Loucy (cell line): ENCODE data around the gene TRIOBP.

Experiments
- H2AFZ ChIP-seq: fragments of 200-600 bp; sonication (generic); 2 replicates; pipeline ENCODE4 v1.6.0; 2016; ENCODE audit warnings: antibody characterized with exemption, mild to moderate bottlenecking, low read length, moderate library complexity
- H3F3A ChIP-seq: fragments of 200-600 bp; 2 replicates; pipeline ENCODE4 v1.6.0; 2016; ENCODE audit warnings: antibody characterized with exemption, low read depth, mild to moderate bottlenecking
- H3K27me3 ChIP-seq: fragments of 200-600 bp; sonication (generic); 2 replicates; pipeline ENCODE4 v1.6.1; 2014; ENCODE audit warnings: low read length, mild to moderate bottlenecking; ENCODE audit not compliant: insufficient read depth, poor library complexity, severe bottlenecking
- H3K36me3 ChIP-seq: fragments of 200-600 bp; sonication (generic); 2 replicates; pipeline ENCODE4 v1.6.1; 2016; ENCODE audit warnings: low read length; ENCODE audit not compliant: insufficient read depth
- H3K4me1 ChIP-seq: fragments of 200-600 bp; sonication (generic); 2 replicates; pipeline ENCODE4 v1.5.1; 2014; ENCODE audit warnings: low read length, mild to moderate bottlenecking; ENCODE audit not compliant: insufficient read depth, poor library complexity, severe bottlenecking
- H3K4me2 ChIP-seq: fragments of 200-600 bp; sonication (generic); 2 replicates; pipeline ENCODE4 v1.6.0; 2014; ENCODE audit warnings: antibody characterized with exemption, low read length, low read depth, mild to moderate bottlenecking; ENCODE audit not compliant: poor library complexity, severe bottlenecking
- H3K4me3 ChIP-seq: fragments of 200-600 bp; sonication (generic); 2 replicates; pipeline ENCODE4 v1.5.1; 2014; ENCODE audit warnings: low read length, mild to moderate bottlenecking, mixed read lengths; ENCODE audit not compliant: poor library complexity, severe bottlenecking
- H3K79me2 ChIP-seq: fragments of 200-600 bp; sonication (generic); 2 replicates; pipeline ENCODE4 v1.6.1; 2014; ENCODE audit warnings: low read length; ENCODE audit not compliant: insufficient read depth
- H3K9ac ChIP-seq: fragments of 200-600 bp; sonication (generic); 2 replicates; pipeline ENCODE4 v1.6.0; 2014; ENCODE audit warnings: mild to moderate bottlenecking, low read depth, low read length, moderate library complexity; ENCODE audit not compliant: poor library complexity, severe bottlenecking
- H3K9me2 ChIP-seq: fragments of 200-600 bp; sonication (generic); replicated peaks from 2 replicates; pipeline ENCODE4 v1.6.1; 2016; ENCODE audit warnings: low read depth, low read length, mixed read lengths
- H3K9me3 ChIP-seq: fragments of 200-600 bp; sonication (generic); 2 replicates; pipeline ENCODE4 v1.6.1; 2014; ENCODE audit warnings: mild to moderate bottlenecking, antibody characterized with exemption, low read length, low read depth; ENCODE audit not compliant: insufficient read depth
- H4K20me1 ChIP-seq: fragments of 200-600 bp; sonication (generic); 2 replicates; pipeline ENCODE4 v1.6.0; 2014; ENCODE audit warnings: antibody characterized with exemption, low read length, mild to moderate bottlenecking; ENCODE audit not compliant: insufficient read depth, poor library complexity, severe bottlenecking
- EZH2phosphoT487 ChIP-seq: fragments of 200-600 bp; IDR thresholded peaks from 2 replicates; pipeline ENCODE4 v1.6.1; 2018; ENCODE audit warnings: antibody characterized with exemption, mild to moderate bottlenecking, moderate library complexity, borderline replicate concordance
- TF ChIP-seq, protein P1 (sequence below): fragments of 200-600 bp; sonication (generic); conservative IDR thresholded peaks from 2 replicates; pipeline ENCODE4 v1.5.1; 2014; ENCODE audit warnings: mild to moderate bottlenecking, antibody characterized with exemption, low read length

TRIOBP gene

DNA sequence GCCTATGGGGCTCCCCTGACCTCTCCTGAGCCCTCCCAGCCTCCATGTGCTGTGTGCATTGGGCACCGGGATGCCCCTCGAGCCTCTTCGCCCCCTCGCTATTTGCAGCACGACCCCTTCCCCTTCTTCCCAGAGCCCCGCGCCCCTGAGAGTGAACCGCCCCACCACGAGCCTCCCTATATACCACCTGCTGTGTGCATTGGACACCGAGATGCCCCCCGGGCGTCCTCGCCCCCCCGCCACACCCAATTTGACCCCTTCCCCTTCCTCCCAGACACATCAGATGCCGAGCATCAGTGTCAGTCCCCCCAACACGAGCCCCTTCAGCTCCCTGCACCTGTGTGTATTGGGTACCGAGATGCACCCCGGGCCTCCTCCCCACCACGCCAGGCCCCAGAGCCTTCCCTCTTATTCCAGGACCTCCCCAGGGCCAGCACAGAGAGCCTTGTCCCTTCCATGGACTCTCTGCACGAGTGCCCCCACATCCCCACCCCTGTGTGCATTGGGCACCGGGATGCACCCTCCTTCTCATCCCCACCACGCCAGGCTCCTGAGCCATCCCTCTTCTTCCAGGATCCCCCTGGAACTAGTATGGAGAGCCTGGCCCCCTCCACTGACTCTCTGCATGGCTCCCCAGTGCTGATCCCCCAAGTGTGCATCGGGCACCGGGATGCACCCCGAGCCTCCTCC, 28.8 kb downstream of the TRIOBP start:
- Histone ChIP-seq H3K9me2 (no peaks in the 10 kb centered on the region), H3K79me2 (no peaks in the 10 kb centered on the region), H3K9me3 (no peaks in the 10 kb centered on the region), H3K4me2 (no peak overlapping the region), H3K27me3 (no peaks in the 10 kb centered on the region), H2AFZ (no peak overlapping the region), H3K9ac (no peak overlapping the region), H3K4me3 (no peak overlapping the region), H3K36me3 (no peaks in the 10 kb centered on the region), H4K20me1 (no peaks in the 10 kb centered on the region), H3F3A (no peaks in the 10 kb centered on the region), H3K4me1 (no peaks in the 10 kb centered on the region)
- TF ChIP-seq, protein P1, sequence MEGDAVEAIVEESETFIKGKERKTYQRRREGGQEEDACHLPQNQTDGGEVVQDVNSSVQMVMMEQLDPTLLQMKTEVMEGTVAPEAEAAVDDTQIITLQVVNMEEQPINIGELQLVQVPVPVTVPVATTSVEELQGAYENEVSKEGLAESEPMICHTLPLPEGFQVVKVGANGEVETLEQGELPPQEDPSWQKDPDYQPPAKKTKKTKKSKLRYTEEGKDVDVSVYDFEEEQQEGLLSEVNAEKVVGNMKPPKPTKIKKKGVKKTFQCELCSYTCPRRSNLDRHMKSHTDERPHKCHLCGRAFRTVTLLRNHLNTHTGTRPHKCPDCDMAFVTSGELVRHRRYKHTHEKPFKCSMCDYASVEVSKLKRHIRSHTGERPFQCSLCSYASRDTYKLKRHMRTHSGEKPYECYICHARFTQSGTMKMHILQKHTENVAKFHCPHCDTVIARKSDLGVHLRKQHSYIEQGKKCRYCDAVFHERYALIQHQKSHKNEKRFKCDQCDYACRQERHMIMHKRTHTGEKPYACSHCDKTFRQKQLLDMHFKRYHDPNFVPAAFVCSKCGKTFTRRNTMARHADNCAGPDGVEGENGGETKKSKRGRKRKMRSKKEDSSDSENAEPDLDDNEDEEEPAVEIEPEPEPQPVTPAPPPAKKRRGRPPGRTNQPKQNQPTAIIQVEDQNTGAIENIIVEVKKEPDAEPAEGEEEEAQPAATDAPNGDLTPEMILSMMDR, result no peak
- TF ChIP-seq EZH2phosphoT487, result no peak

DNA sequence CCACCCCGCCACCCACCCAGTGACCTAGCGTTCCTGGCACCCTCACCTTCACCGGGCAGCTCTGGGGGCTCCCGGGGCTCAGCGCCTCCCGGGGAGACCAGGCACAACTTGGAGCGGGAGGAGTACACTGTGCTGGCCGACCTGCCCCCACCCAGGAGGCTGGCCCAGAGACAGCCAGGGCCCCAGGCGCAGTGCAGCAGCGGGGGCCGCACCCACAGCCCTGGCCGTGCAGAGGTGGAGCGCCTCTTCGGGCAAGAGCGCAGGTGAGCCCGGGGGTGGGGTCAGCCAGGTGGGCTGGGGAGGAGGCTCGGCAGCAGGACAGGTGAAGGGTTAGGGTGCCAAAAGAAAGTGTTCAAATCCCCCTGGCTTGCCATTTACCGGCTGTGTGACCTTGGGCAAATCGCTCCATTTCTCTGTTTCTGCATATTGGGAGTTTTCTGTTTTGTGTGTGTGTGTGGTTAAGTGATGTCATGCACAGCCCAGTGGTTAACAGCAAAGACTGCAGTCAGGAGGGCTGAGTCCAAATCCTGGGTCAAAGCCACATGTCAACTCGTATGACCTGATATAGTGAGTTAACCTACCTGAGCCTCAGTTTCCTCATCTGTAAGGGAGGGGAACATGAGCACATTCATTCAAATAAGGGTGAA, 29.5 kb downstream of the TRIOBP start:
- Histone ChIP-seq H3K79me2 (no peaks in the 10 kb centered on the region), H3K9me2 (no peaks in the 10 kb centered on the region), H3K27me3 (no peaks in the 10 kb centered on the region), H3K4me2 (no peak overlapping the region), H4K20me1 (no peaks in the 10 kb centered on the region), H3K36me3 (no peaks in the 10 kb centered on the region), H2AFZ (no peak overlapping the region), H3K9ac (no peak overlapping the region), H3K4me1 (no peaks in the 10 kb centered on the region), H3K9me3 (no peaks in the 10 kb centered on the region), H3K4me3 (no peak overlapping the region), H3F3A (no peaks in the 10 kb centered on the region)
- TF ChIP-seq EZH2phosphoT487, result no peak
- TF ChIP-seq, protein P1, result no peak; the same call in 1 of the 2 replicates

DNA sequence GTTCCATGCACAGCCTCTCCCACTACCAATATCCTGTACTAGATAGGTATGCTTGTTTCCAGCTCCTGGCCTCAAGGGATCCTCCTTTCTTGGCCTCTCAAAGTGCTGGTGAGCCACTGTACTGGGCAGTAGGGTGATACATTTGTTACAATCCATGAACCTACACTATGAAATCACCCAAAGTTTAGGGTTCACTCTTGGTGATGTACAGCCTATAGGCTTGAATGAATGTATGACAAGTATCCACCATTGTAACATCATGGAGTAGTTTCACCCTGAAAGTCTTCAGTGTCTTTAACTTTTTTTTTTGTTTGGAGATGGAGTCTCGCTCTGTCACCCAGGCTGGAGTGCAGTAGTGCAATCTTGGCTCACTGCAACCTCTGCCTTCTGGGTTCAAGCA, 31.8 kb downstream of the TRIOBP start:
- Histone ChIP-seq H3K27me3 (no peaks in the 10 kb centered on the region), H3F3A (no peaks in the 10 kb centered on the region), H3K9ac (no peak overlapping the region), H3K36me3 (no peaks in the 10 kb centered on the region), H3K9me2 (no peaks in the 10 kb centered on the region), H3K79me2 (no peaks in the 10 kb centered on the region), H3K9me3 (no peaks in the 10 kb centered on the region), H3K4me3 (no peak overlapping the region), H3K4me2 (no peak overlapping the region), H4K20me1 (no peaks in the 10 kb centered on the region), H3K4me1 (no peaks in the 10 kb centered on the region), H2AFZ (no peak overlapping the region)
- TF ChIP-seq, protein P1, result no peak
- no peak for TF ChIP-seq EZH2phosphoT487
